ENCODE data around the gene C14orf119.
A peak's percentile ranks its signal among the peaks of the same experiment; 100 is the strongest.

C14orf119 gene

DNA sequence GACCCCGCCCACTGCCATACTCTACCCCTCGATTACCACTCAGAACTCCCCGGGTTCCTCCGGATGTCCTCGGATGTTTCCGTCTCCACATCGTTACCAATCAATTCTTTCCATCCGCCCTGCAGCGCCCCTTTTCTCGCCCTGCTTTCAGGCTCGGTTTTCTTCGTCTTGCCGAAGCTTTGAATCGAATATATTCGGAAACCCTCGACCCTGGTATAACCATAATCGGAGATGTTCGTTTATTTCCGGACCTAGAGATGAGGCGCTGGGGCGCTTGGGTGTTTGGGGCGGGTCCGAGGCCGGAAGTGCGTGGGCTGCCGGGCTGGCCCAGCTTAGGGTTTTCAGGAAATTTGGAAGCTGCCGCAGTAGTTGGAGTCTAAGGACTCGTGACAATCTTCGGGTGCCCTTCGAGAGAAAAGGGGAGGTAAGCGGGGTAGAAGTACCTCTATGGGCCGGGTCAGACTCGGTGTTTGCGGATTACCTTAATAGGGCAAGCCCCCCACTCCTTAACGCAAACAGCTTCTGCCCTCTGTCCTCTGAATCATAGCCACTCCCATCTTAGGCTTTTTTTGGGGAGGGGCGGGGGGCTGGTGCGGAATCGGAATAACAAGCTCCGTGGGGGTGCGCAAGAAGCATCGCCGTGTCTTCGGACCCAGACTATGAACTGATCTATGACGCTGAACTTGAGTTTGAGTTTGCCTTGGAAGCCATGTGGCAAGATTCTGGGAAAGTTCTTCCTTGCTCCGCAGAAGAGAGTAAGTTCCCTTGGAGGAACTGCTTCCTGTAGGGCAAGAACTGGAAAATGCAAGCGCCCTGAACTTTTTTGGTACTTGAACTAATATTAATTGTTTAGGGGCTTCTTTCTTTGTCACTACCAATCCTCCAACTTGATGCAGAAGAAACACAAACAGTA is at the start of gene C14orf119:
Gene C14orf119, plus strand, starts transcription at position 310 of the 913 bp plus-strand sequence. CDS start 2,154 bp downstream, outside the sequence.
- H3K36me3 ChIP-seq (replicated peaks) = peaks cover 19% of the 10 kb centered on the region
- no peak for TF ChIP-seq CTCF (IDR thresholded peaks at IDR 0.05; ENCODE audit: low read depth, low read length, missing control alignments)

DNA sequence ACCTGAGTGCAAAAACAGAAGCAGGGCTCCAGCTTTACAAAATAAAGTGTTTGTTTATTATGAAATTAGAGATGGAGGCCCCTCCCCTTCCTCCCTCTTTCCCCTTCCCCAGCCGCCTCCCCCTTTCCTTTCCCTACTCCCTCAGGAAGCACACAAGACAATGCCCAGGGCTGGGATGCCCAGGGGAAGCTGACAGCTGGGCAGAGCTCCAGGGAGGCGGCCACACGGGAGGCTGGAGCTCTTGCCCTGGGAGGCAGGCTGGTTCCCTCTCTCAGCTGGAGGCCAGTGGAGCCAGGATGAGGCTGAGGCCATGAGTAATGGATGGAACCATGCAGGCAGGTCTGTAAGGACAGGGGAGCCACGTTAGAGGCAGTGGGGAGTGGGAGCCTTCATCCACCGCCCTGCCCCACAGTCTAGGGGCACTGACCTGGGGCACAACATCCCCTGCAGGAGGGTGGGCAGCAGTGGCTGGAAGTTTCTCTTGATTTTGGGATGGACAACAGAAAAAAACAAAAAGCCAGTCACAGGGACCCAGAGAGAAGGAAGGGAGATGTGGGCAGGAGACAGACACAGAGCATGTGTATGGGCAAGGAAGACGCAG is 48.2 kb upstream of the C14orf119 start:
- DNase-seq = no peak
- in situ Hi-C loops (cut with HindIII; ENCODE audit: low pct_ligation_motif_present, low sequenced_read_pairs) = loop anchor here (10.0 kb wide), 1 partner anchor 62 kb away; the partner anchor contains the start of gene AJUBA
- H3K27me3 ChIP-seq (replicated peaks) = no peaks in the 10 kb centered on the region
- H3K4me3 ChIP-seq (ENCODE audit: low read depth, low read length) = no peak overlapping the region
- TF ChIP-seq CTCF (IDR thresholded peaks at IDR 0.05; ENCODE audit: low read depth, low read length, missing control alignments) = no peak
- no peaks in the 10 kb centered on the region for H3K36me3 ChIP-seq (replicated peaks)
- no peak overlapping the region for H3K27ac ChIP-seq

More for the DNA sequence above, at the start of gene C14orf119:
- H3K27ac ChIP-seq = peak within 1 kb of the TSS; percentile 97
- peak; percentile 99 for DNase-seq
- in situ Hi-C loops (cut with HindIII; ENCODE audit: low pct_ligation_motif_present, low sequenced_read_pairs) = no loop called here
- peak within 1 kb of the TSS; percentile 100 for H3K4me3 ChIP-seq (ENCODE audit: low read depth, low read length)
- H3K27me3 ChIP-seq (replicated peaks) = no peaks in the 10 kb centered on the region

GRCh38 chr14:23047751-23048693 is 47.3 kb upstream of the C14orf119 start:
- in situ Hi-C loops (cut with HindIII; ENCODE audit: low pct_ligation_motif_present, low sequenced_read_pairs) = loop anchor here (10.0 kb wide), 1 partner anchor 63 kb away; the partner anchor contains the start of gene AJUBA
- H3K36me3 ChIP-seq (replicated peaks) = no peaks in the 10 kb centered on the region
- no peaks in the 10 kb centered on the region for H3K27me3 ChIP-seq (replicated peaks)
- TF ChIP-seq CTCF (IDR thresholded peaks at IDR 0.05; ENCODE audit: low read depth, low read length, missing control alignments) = no peak
- no peak overlapping the region for H3K4me3 ChIP-seq (ENCODE audit: low read depth, low read length)
- no peak overlapping the region for H3K27ac ChIP-seq
- no peak for DNase-seq

- in situ Hi-C loops (cut with HindIII; ENCODE audit: low pct_ligation_motif_present, low sequenced_read_pairs) = loop anchor here (10.0 kb wide), 1 partner anchor 64 kb away; the partner anchor contains the start of gene AJUBA
- no peaks in the 10 kb centered on the region for H3K36me3 ChIP-seq (replicated peaks)
- H3K4me3 ChIP-seq (ENCODE audit: low read depth, low read length) = no peak overlapping the region
These were observed 46.3 kb upstream of the C14orf119 start for GRCh38 chr14:23049011-23049410.

More at GRCh38 chr14:23049011-23049410, 46.3 kb upstream of the C14orf119 start:
- DNase-seq = no peak
- H3K27me3 ChIP-seq (replicated peaks) = no peaks in the 10 kb centered on the region
- H3K27ac ChIP-seq = no peak overlapping the region
- no peak for TF ChIP-seq CTCF (IDR thresholded peaks at IDR 0.05; ENCODE audit: low read depth, low read length, missing control alignments)
